ENCODE measurements around the gene SUPT4H1. TPM values are rescaled to one million over a fixed set of nuclear protein-coding genes. Genes with fewer than 3 reads are reported as not detected.

The SUPT4H1 gene
- total and polyA plus RNA-seq, 9 of the 15 experiments (the other 6 are each of a cell fraction or from before 2014, with no cell fraction given): 62.1 to 320 (median 117) TPM

GRCh38 chr17:58330538-58330996 is 21.4 kb downstream of the SUPT4H1 start (continued):
- TF ChIP-seq, protein P1, sequence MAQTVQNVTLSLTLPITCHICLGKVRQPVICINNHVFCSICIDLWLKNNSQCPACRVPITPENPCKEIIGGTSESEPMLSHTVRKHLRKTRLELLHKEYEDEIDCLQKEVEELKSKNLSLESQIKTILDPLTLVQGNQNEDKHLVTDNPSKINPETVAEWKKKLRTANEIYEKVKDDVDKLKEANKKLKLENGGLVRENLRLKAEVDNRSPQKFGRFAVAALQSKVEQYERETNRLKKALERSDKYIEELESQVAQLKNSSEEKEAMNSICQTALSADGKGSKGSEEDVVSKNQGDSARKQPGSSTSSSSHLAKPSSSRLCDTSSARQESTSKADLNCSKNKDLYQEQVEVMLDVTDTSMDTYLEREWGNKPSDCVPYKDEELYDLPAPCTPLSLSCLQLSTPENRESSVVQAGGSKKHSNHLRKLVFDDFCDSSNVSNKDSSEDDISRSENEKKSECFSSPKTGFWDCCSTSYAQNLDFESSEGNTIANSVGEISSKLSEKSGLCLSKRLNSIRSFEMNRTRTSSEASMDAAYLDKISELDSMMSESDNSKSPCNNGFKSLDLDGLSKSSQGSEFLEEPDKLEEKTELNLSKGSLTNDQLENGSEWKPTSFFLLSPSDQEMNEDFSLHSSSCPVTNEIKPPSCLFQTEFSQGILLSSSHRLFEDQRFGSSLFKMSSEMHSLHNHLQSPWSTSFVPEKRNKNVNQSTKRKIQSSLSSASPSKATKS (CRISPR knock-in tag; IDR thresholded peaks at IDR 0.05): no peak
- TF ChIP-seq OTX1 (CRISPR knock-in tag; IDR thresholded peaks at IDR 0.05) (no peak), RBM22 (IDR thresholded peaks at IDR 0.05; ENCODE audit: low read depth, low read length, poor library complexity, severe bottlenecking) (no peak), SMARCA5 (IDR thresholded peaks at IDR 0.05) (no peak), MAFG (tag; conservative IDR thresholded peaks at IDR 0.05) (no peak), ZNF586 (CRISPR knock-in tag; conservative IDR thresholded peaks at IDR 0.05) (no peak), TARDBP (IDR thresholded peaks at IDR 0.05) (0 out of 2 replicates have a peak, but pooled peaks have one; percentile 37), PURB (CRISPR knock-in tag; IDR thresholded peaks at IDR 0.05; ENCODE audit: low read depth) (no peak), HEY1 (CRISPR knock-in tag; IDR thresholded peaks at IDR 0.05; ENCODE audit: borderline replicate concordance) (no peak), PRDM10 (IDR thresholded peaks at IDR 0.05; ENCODE audit: partially characterized antibody) (peak; percentile 28), HMG20B (CRISPR knock-in tag; IDR thresholded peaks at IDR 0.05) (no peak), ZNF121 (CRISPR knock-in tag; conservative IDR thresholded peaks at IDR 0.05) (no peak), ESRRB (CRISPR knock-in tag; IDR thresholded peaks at IDR 0.05; ENCODE audit: borderline replicate concordance) (no peak), POLR2AphosphoS2 (IDR thresholded peaks at IDR 0.05; ENCODE audit: low read length) (no peak), POLR2AphosphoS5 (IDR thresholded peaks at IDR 0.05; ENCODE audit: control insufficient read depth, insufficient read depth, low read depth, low read length) (no peak), ZFP1 (CRISPR knock-in tag; IDR thresholded peaks at IDR 0.05) (0 out of 2 replicates have a peak, but pooled peaks have one; percentile 13)
- TF ChIP-seq, protein P2, sequence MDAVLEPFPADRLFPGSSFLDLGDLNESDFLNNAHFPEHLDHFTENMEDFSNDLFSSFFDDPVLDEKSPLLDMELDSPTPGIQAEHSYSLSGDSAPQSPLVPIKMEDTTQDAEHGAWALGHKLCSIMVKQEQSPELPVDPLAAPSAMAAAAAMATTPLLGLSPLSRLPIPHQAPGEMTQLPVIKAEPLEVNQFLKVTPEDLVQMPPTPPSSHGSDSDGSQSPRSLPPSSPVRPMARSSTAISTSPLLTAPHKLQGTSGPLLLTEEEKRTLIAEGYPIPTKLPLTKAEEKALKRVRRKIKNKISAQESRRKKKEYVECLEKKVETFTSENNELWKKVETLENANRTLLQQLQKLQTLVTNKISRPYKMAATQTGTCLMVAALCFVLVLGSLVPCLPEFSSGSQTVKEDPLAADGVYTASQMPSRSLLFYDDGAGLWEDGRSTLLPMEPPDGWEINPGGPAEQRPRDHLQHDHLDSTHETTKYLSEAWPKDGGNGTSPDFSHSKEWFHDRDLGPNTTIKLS (IDR thresholded peaks at IDR 0.05; ENCODE audit: borderline replicate concordance, low read depth): no peak
- TF ChIP-seq, protein P3, sequence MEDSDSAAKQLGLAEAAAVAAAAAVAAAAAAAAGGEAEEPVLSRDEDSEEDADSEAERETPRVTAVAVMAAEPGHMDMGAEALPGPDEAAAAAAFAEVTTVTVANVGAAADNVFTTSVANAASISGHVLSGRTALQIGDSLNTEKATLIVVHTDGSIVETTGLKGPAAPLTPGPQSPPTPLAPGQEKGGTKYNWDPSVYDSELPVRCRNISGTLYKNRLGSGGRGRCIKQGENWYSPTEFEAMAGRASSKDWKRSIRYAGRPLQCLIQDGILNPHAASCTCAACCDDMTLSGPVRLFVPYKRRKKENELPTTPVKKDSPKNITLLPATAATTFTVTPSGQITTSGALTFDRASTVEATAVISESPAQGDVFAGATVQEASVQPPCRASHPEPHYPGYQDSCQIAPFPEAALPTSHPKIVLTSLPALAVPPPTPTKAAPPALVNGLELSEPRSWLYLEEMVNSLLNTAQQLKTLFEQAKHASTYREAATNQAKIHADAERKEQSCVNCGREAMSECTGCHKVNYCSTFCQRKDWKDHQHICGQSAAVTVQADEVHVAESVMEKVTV (CRISPR knock-in tag; IDR thresholded peaks at IDR 0.05): no peak
- TF ChIP-seq, protein P4, sequence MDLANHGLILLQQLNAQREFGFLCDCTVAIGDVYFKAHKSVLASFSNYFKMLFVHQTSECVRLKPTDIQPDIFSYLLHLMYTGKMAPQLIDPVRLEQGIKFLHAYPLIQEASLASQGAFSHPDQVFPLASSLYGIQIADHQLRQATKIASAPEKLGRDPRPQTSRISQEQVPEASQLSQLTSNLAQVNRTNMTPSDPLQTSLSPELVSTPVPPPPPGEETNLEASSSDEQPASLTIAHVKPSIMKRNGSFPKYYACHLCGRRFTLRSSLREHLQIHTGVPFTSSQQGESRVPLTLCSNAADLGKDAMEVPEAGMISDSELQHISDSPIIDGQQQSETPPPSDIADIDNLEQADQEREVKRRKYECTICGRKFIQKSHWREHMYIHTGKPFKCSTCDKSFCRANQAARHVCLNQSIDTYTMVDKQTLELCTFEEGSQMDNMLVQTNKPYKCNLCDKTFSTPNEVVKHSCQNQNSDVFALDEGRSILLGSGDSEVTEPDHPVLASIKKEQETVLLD (IDR thresholded peaks at IDR 0.05): no peak
